OCI-LY3 (cell line): Measurements from ENCODE around the gene IPP.

Experiments used
- CTCF ChIP-seq: fragments of 200-600, 300-600 bp; sonication (generic); IDR thresholded peaks from 2 replicates; pipeline ENCODE4 v1.5.1; 2014; ENCODE audit warnings: antibody characterized with exemption, low read length, low read depth
- EZH2phosphoT487 ChIP-seq: fragments of 200-600 bp; shearing (Covaris generic); IDR thresholded peaks from 2 replicates; pipeline ENCODE4 v1.6.1; 2018; ENCODE audit warnings: antibody characterized with exemption, mixed run types, low read depth

- TF ChIP-seq CTCF (no peak), EZH2phosphoT487 (no peak)
Observed at GRCh38 chr1:45687754-45688740, 62.4 kb downstream of the IPP start, which contains the start of gene TMEM69.
